WI38 (cell line): Measurements from ENCODE around the gene ATP2C2.

Experiments used
- H3K4me3 ChIP-seq: 2 replicates; pipeline ENCODE4 v1.5.1; 2011; ENCODE audit warnings: low read depth, mild to moderate bottlenecking, control low read depth, low read length
- TF ChIP-seq, protein P1 (sequence below): IDR thresholded peaks from 2 replicates; pipeline ENCODE4 v1.5.1; 2012; ENCODE audit warnings: low read depth, mild to moderate bottlenecking, control low read depth, low read length

ATP2C2 gene

GRCh38 chr16:84484579-84485254 lies 116.4 kb downstream of the ATP2C2 start:
- H3K4me3 ChIP-seq = no peak overlapping the region
- TF ChIP-seq, protein P1, sequence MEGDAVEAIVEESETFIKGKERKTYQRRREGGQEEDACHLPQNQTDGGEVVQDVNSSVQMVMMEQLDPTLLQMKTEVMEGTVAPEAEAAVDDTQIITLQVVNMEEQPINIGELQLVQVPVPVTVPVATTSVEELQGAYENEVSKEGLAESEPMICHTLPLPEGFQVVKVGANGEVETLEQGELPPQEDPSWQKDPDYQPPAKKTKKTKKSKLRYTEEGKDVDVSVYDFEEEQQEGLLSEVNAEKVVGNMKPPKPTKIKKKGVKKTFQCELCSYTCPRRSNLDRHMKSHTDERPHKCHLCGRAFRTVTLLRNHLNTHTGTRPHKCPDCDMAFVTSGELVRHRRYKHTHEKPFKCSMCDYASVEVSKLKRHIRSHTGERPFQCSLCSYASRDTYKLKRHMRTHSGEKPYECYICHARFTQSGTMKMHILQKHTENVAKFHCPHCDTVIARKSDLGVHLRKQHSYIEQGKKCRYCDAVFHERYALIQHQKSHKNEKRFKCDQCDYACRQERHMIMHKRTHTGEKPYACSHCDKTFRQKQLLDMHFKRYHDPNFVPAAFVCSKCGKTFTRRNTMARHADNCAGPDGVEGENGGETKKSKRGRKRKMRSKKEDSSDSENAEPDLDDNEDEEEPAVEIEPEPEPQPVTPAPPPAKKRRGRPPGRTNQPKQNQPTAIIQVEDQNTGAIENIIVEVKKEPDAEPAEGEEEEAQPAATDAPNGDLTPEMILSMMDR = peak; percentile 66

DNA sequence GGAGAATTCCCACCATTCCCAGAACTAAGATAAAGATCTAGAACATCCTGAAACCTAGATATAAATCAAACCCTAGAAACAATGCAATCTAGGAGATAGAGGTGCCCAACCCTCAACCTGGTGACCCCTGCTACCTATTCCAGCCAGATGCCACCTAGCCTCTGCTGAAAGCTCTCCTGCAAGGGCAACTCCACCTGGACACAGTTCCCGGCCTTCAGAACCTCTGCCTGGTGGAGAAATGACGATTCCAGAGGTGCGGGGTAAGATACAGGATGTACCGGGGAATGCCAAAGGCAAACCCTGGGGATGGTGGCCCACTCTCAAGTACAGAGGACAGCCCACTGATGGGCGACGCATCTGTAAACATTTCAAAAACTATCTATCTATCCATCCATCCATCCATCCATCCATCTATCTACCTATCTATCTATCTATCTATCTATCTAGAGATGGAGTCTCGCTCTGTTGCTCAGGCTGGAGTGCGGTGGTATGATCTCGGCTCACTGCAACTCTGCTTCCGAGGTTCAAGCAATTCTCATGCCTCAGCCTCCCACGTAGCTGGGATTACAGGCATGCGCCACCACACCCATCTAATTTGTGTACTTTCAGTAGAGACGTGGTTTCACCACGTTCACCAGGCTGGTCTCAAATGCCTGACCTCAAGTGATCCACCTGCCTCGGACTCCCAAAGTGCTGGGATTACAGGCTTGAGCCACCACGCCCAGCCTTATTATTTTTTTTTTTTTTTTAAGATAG lies 117.1 kb downstream of the ATP2C2 start:
- no peak overlapping the region for H3K4me3 ChIP-seq

GRCh38 chr16:84486126-84486525 lies 117.8 kb downstream of the ATP2C2 start:
- TF ChIP-seq, protein P1 = no peak

More for the DNA sequence above, 117.1 kb downstream of the ATP2C2 start:
- TF ChIP-seq, protein P1 = no peak

DNA sequence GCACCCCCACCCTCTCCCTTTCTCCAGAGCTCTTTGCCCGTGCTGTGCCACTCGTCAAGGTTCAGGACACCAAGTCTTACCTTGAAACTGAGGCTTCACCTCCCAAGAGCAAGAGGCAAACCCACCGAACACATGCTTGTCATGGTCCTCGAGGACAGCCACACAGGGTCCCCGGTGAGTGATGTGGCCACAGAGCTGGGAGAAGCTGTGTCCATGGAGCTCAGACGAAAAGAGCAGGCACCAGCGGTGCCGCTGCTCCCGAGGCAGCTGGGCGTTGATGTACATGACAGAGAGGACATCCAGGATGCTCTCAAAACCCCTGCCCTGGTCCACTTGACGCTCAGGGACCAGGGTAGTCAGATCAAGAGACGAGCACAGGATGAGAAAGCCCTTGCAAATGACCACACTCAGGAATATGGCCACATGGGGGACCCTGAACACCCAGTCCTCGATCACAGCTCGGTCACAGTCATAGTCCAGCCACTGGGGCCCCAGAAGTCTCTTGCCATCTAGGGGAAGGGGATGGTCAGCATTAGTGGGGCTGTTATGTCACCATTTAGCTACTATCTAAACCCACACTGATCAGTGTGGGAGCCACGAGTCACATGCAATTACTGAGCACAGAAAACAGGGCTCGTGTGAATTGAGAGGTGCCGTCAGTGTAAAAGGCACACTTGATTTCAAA lies 118.4 kb downstream of the ATP2C2 start:
- TF ChIP-seq, protein P1 = no peak
- no peak overlapping the region for H3K4me3 ChIP-seq

More at GRCh38 chr16:84486126-84486525, 117.8 kb downstream of the ATP2C2 start:
- H3K4me3 ChIP-seq = no peak overlapping the region

DNA sequence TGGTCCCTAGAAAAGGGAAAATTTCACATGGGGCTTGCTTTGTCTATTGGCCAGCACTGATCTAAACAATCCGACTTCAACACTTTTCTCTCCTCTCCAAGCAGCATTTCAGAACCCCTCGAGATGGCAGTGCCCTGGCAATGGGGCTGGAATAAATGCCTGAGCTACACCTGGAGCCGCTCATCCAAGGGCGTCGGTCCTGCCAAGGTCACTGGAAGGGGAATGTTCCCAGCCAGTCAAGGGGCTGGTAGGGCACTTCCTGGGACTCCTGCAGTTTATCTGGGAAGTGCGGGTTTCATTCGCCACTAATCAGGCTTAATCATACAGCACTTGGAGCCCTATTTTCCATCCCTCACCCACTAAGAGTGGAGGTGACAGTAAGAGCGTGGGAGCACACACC lies 119.0 kb downstream of the ATP2C2 start:
- TF ChIP-seq, protein P1 = no peak
- H3K4me3 ChIP-seq = no peak overlapping the region

DNA sequence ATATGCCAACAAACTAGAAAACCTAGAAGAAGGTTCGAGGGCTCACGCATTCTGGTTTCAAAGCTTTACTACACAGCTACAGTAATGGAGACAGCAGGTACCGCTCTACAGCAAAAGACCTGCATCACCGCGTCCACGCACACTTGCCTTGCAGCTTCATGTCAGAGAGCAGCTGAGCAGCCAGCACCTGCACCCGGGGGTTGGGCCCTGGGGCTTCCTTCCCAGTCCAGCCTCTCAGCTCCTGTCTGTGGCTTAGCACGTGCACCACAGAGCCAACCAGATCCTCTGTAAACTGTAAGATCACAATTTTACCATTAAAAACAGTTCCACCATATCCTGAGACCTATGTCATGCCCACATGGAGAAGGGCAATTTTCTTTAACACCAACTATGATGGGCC lies 120.8 kb downstream of the ATP2C2 start:
- TF ChIP-seq, protein P1 = no peak
- H3K4me3 ChIP-seq = no peak overlapping the region
